GM18873 (cell line): Measurements from ENCODE around the gene LCN15.
"Not testable (repeated sequence)": the region's sequence is repeated elsewhere in the genome, so short reads cannot be mapped to it uniquely, and the experiment has no call there.

Experiments used
- ATAC-seq: cut with Tn5 transposase; IDR thresholded peaks from one replicate; pipeline ENCODE4 v1.9.1; 2021; ENCODE audit warnings: mild to moderate bottlenecking, moderate library complexity, moderate number of reproducible peaks; ENCODE audit not compliant: unreplicated experiment, low FRiP score

The LCN15 gene

DNA sequence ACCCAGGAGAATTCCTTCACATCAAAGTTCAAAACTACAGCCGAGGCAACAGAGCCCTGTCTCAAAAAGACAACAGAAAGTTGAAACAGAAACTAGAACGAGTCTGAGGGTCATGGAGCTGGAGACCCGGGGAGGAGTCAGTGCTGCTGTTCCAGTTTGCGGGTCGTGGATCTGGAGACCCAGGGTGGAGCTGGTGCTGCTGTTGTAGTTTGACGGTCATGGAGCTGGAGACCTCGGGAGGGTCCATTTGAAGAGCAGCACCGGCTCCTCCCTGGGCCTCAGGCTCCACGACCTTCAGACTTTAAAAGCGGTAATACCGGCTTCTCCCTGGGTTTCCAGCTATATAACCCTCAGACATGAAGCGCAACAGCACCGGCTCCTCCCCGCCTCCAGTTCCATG, 13.0 kb upstream of the LCN15 start:
- ATAC-seq = no peak

DNA sequence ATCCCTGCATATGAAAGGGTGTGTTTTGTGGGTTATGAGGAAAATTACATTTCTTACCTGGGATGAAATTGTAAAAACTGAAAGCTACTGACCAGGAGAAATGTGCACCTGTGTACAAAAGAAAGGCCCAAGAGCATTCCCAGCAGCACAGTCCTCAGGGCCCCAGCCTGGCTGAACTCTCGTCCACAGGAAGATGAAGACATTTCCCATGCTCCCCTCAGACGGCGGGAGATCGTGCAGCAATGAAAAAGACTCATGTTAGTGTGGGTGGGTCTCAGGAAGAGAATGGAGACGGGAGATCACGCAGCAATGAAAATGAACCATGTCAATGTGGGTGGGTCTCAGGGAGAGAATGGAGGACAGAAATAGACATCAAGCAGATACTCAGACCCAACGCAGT, 12.6 kb upstream of the LCN15 start:
- no peak for ATAC-seq

DNA sequence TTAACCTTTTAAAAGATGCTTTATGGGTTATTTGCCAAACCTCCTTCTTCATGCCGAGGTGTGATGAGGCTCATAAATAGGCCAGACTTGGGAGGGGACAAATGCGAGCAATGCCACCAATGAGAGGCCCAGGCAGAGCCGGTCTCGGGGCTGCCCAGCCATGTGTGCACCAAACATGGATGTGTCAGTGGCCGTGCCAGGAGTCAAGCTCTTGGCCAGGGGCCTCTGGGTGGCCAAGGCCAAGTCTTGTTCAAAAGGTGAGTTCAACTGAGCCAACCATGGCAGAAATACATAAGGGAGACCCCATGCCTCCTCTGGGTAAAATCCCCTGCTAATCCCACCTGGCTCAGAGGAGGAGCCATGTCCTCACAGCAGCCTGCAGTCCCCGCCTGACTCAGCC, 10.9 kb upstream of the LCN15 start:
- no peak for ATAC-seq

DNA sequence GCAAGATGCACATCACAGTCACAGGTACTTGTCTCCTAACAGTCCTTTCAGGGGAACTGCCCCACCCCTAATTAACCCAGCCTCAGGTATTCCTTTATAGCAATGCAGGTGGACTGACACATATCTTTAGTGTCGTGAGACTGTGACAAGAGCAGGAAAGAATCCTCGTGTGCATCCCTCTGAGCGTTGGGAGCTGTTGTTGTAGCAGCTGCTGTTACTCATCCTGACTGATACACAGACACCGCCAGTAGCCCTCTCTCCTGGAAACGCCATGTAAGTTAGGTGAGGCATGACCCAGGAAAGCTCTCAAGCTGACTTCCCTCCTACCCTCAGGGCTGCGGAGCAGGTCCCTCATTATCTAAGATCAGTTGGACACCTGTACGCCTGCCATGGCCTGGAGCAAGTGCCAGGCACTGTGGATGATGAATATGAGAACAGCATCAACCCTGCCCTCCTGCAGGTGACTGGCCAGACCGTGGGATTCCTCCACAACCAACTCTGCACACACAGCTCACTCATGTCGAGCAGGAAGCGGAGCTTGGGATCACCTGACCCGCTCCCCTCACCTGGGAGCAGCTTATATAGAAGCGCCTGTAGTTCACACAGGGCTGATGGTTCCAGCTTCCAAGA, 10.2 kb upstream of the LCN15 start:
- ATAC-seq = no peak

DNA sequence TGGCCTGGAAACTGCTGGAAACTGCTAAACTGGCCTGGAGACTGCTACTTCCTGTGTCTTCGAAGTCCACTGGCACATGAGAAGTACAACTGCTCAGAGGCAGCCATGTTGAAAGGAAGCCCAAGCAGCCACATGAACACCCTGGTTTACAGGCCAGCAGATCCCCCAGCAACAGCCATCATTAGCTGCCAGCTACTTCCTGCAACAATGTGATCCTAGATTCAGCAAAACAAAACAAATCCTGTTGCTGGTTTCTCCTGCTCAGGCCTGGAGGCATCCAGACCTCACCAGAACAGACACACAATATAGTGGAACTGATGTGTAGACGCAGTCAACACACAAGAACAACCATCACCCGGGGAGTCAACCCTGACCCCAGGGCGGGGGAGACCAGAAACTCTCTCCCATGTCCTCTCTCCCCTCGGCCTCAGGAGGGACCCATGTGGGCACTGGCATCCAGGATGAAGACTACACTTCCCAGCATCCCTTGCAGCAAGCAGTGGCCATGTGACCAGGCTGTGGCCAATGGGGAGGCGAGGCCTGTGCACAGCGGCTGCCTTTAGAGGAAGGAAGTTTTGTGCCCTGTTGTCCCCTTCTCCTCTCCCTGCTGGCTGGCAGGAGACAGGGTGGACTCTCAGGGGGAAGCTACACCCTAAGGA, 9.2 kb upstream of the LCN15 start:
- no peak for ATAC-seq

DNA sequence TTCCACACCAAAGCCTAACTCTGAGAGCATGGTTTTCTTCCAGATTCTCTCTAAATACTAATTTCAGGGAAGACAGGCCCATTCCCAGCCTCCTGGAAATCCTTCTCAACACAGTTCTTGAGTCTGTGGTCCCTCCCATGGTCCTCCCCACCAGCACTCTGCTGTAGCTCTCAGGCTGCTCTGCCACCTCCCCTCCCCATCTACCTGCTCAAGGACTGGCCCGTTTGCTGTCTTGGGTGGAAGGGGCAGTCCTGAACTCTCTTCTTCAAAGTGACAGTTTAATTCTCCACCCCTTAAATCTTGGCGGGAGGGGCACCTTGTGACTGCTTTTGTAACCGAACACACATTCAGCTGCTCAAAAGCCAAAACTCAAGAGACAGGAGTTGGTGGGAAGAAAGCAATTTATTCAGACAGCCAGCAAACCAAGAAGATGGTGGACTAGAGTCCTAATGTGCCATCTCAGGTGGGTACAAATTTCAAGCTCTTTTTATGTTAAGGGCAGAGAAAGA, 7.6 kb upstream of the LCN15 start:
- ATAC-seq = no peak

DNA sequence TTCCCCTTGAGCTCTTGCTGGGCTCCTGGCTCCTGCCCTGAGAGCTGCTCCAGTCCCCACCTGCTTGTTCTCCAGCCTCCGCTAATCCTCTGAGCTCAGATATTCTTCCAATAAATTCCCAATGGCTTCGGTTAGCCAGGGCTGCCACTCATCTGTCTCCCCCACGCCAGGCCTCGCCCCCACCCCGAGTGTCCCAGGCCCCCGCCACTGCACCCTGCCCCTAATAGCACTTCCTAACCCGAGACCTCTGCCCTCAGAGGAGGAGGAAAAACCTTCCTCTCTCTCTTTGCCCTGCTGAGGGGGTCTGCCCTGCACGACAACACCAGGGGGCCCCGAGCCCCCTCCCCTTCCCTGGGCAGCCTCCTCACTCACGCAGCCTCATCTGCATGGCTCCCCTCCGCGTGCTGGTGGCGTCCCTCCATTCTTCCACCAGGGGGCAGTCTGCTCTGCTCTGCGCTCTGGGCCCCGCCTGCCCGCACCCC, 5.4 kb upstream of the LCN15 start:
- ATAC-seq = no peak

DNA sequence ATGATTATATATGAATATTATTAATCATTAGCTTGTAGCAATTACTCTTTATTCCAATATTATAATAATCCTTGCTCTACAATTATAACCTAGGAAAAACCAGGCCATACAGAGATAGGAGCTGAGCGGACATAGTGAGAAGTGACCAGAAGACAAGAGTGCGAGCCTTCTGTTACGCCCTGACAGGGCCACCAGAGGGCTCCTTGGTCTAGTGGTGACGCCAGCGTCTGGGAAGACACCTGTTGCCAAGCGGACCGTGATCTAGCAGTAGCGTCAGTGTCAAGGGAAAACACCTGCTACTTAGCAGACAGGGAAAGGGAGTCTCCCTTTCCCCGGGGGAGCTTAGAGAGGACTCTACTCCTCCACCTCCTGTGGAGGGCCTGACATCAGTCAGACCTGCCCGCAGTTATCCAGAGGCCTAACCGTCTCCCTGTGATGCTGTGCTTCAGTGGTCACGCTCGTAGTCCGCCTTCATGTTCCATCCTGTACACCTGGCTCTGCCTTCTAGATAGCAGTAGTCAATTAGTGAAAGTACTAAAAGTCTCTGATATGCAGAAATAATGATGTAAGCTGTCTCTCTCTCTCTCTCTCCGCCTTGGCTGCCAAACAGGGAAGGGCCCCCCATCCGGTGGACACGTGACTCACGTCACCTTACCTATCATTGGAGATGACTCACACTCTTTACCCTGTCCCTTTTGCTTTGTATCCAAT, 2.2 kb upstream of the LCN15 start:
- not testable (repeated sequence) for ATAC-seq

DNA sequence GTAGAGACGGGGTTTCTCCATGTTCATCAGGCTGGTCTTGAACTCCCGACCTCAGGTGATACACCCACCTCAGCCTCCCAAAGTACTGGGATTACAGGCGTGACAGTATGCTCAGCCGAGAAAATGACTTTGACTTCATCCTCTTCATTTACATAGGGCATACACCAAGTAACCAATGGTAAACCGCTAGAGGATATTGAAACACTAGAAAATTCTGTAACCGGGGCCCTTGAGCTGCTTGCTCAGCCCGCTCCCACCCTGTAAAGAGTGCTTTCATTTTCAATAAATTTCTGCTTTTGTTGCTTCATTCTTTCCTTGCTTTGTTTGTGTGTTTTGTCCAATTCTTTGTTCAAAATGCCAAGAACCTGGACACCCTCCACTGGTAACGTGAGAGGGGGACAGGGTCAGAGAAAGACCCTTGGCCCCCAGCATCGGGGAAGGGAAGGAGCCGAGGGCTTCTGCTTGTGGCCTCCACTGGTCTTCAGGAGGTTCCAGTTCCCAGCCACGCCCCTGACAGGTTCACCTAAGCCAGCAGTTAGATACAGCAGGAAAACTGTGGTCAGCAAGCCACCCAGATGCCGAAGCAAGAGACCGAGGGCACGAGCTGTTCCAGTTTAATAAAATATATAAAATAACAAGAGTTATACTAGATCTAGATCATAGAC, 1.6 kb upstream of the LCN15 start:
- ATAC-seq = not testable (repeated sequence)

DNA sequence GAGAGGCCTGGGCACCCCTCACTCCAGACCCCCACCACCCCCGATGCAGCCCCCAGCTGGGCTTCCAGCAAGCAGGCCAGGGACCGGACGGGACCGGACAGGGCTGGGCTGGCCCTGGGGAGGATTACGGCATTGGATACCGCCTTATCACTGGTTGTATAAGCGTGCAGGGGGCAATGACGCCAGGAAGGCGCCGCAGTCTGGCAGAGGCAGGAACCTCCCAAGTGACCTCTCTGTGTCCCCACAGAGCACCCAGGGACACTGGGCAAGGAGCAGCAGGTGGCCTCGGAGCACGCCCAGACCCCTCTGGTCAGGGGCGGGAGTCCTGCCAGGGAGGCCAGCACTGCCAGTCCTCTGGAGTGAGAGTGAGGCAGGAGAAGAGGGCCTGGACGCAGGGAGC, 723 bp upstream of the LCN15 start:
- no peak for ATAC-seq

DNA sequence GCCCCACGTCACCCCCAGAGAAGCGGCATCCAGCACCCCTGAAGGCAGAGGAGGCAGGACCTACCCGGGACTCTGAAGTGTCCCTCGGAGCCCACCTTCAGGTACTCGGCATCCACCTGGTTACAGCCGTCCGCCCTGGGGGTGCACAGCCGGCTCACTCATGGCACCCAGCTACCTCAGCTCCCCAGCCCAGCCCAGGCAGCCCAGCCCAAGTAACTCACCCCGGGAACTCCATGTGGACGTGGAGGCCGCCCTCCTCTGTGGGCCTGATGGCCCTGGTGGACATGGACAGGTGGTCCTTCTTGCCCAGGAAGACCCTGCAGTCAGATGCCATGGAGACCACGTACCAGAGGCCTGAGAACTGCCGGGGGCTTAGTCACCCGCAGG, 676 bp downstream of the LCN15 start:
- no peak for ATAC-seq

DNA sequence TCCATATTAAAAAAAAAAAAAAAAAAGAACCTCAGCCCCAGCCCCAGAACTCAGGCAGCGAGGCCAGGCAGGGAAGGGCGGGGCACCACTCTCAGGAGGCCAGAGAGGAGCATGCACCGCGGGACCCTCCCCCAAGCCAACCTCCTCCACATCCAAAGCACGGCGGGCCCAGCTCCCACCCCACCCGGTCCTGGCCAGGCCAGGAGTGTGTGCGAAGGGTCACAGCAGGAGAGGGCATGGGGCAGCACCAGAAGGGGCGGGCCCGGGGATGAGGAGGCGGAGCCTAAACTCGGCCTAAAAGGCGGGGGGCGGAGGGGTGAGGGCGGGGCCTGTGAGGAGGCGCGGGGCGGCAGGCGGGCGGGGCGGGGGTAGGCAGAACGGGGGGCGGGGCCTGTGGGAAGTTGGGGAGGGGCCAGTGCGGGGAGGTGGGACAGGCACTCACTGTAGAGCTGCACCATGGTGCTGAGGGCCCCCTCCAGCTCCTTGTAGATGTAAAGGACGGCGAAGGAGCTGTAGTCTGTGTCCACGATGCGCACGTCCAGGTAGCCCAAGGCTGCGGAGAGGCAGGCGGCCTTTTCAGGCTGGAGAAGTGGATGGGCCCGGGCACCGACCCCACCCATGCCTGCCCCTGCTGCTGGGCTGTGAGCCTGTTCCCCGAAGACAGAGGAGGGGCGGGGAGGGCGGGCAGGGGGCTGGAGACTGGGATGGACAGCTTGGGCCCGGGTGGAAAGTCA, 1.2 kb downstream of the LCN15 start:
- no peak for ATAC-seq

DNA sequence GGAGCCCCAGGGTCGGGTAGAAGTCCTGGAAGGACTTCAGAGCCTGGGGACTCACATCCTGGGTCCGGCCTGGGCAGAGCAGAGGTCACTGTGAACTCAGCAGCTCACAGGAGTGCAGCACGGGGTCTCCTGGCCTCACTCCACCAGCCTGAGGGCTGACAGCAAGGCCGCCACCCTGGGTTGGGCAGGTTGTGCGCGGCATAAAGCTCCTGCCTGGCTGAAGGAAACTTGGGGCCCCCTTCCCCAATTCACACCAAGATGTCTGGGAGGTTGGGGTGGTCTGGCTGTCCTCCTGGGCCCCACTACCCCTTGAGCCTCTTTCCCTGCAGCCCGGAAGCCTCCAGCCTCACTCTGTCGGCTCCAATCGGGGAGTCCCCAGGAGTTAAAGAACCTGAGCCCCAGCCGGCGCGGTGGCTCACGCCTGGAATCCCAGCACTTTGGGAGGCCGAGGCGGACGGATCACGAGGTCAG, 2.1 kb downstream of the LCN15 start:
- no peak for ATAC-seq

DNA sequence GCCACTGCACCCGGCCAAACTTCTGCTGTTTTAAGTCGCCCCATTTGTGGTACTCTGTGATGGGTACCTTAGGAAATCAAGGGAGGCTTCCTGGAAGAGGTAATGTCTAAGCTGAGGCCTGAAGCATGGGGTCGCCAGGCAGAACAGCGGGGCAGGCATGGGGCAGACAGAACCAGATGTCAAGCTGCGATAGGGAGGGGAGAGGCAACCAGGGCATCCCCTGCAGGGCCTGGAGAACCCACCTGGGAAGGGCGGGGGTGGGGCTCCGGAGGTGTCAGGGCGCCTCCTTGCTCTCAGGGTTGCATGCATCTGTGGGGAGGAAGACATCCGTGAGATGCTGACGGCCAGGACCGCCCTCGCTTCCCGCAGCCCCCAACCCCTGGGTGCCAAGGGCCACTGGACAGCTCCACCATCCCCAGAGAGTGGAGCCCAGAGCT, 2.8 kb downstream of the LCN15 start:
- ATAC-seq = no peak

DNA sequence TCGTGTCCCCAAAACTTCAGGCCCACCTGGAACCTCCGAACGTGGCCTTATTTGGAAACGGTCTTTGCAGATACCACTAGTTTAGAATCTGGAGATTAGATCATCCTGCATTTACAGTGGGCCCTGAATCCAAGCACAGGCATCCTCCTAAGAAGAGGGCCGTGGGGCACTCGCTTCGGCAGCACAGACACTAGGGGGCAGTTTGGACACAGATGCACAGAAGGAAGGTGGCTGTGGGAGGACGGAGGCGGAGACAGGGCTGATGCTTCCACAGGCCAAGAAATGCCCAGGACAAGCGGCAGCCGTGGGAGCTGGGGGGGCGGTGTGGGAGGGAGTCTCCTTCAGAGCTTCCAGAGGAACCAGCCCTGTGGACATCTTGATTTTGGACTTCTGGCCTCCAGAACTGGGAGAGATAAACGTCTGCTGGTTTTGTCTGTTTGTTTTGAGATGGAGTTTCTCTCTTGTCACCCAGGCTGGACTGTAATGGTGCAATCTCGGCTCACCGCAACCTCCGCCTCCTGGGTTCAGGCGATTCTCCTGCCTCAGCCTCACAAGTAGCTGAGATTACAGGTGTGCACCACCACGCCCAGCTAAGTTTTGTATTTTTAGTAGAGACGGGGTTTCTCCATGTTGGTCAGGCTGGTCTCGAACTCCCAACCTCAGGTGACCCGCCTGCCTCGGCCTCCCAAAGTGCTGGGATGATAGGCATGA, 3.3 kb downstream of the LCN15 start:
- ATAC-seq = not testable (repeated sequence)

DNA sequence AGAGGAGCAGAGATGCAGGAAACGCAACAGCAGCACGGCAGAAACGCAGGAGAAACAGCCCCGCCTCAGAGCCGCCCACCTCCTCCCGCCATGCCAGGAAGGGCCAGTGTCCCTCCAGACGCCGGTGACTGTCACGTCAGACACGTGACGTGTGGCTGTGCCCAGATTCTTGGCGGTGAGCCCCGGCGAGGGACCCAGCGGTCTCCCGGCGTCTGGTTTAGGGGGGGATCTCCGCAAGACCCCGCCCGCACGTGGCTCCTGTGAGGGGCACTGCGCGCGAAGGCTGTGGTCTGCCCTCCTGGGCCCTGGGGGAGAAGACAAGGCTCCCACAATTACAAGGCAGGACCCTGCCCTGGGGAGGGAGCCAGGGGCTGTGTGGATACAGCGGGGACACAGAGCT, 3.9 kb downstream of the LCN15 start:
- ATAC-seq = no peak

DNA sequence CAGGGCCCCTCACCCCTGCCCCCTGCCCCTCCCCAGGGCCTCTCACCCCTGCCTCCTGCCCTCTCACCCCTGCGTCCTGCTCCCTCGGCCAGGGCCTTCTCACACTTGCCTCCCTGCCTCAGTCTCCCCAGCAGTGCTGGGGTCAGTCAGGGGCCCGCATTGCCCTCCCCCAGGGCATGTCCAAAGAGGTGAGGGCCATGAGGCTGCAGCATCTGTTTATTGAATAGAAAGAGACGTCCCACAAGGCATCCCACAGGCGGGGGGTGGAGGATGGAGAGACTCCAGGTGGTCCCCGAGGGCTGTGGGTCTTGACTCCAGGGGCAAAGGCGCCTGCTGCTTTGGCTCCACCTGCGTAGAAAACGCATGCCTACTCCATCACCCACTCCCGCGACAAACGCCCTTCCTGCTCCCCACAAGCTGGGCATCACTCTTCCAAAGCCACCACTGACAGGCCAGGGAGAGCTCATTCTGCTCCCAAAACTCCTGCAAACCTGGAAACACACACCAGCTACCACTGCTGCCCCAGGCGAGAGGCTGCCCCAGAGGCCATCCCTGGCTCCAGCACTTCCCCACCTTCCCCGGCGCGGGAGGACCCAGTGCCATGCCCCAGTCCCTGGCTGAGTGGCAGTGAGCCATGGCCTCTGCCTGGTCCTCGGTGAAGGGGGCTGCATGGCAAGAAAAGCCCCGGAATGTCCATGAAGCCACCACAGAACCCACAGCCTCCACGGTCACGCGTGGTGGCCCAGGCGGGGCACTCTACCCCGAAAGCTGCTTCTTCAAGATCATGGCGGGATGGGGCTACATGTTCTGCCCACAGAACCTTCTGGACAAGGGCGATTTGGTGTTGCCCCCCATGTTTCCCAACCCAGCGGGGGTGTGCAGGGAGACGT, 4.6 kb downstream of the LCN15 start:
- no peak for ATAC-seq

DNA sequence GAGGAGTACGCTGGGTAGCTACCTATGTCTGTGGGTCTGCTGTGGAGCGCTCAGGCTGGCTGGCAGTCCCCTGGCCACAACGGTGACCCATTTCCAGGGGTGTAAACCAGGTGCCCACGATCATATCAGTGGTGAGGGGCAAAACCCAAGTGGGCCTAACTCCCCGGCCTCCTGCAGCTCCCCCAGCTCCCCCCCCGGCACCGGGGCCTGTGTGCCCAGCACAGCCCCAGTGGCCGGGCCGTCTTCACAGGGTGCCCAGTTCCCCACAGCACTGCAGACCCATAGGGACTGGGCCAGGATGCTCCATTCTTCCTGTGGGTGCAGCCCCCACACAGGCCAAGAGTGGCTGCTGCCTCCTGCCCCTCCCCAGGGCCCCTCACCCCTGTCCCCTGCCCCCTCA, 5.3 kb downstream of the LCN15 start:
- ATAC-seq = no peak

DNA sequence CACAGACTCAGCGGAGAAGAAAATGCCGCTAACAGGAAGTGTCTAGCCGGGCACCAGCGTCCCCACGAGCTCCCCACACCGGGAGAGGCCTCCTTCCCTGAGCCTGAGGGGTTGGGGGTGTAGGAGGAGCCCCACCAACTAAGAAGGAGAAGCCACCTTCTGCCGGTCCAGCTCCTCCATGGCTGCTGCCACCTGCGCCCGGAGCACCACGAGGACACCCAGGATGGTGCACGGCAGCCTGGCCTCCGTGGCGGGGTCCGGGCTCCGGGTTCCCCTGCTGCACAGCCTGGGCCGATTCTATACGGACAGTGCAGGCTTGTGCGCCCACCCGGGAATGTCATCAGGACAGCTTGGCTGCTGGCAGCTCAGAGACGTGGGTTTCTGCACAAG, 6.6 kb downstream of the LCN15 start:
- ATAC-seq = no peak
